ENCODE results near the gene SMG5. TPM values are rescaled to one million over a fixed set of nuclear protein-coding genes. Genes with fewer than 3 reads are reported as not detected.

SMG5 gene
- polyA plus RNA-seq, 3 donors, result 4.4 to 72.4 (median 7.0) TPM

DNA sequence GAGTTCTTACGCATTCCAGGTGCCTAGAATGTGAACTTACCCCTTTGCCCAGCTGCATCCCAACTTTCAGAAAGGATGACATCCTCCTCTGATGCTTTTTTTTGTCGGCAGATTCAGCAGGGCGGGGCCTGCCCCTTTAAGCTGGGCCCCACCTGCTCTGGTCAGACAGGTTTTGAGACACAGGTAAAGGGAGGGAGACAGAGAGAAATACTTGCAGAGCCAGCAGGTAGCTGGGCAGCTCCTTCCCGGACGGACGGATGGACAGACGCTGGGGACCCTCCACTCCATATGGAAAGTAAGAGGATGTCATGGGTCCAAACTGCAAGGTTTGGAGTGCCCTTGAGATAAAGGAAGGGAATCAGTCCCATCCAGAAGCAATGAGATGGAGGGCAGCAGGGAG lies 1.5 kb upstream of the SMG5 start, which contains the start of gene TMEM79:
TMEM79 (plus strand) TSS at position 214 of the 400 bp plus-strand sequence. CDS start 902 bp downstream, outside the sequence.
- TF ChIP-seq, protein P1, sequence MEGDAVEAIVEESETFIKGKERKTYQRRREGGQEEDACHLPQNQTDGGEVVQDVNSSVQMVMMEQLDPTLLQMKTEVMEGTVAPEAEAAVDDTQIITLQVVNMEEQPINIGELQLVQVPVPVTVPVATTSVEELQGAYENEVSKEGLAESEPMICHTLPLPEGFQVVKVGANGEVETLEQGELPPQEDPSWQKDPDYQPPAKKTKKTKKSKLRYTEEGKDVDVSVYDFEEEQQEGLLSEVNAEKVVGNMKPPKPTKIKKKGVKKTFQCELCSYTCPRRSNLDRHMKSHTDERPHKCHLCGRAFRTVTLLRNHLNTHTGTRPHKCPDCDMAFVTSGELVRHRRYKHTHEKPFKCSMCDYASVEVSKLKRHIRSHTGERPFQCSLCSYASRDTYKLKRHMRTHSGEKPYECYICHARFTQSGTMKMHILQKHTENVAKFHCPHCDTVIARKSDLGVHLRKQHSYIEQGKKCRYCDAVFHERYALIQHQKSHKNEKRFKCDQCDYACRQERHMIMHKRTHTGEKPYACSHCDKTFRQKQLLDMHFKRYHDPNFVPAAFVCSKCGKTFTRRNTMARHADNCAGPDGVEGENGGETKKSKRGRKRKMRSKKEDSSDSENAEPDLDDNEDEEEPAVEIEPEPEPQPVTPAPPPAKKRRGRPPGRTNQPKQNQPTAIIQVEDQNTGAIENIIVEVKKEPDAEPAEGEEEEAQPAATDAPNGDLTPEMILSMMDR (IDR thresholded peaks at IDR 0.05), result no peak
- peaks cover 48% of the 10 kb centered on the region for H3K4me1 Mint-ChIP-seq
- peaks cover 13 to 30% of the 10 kb centered on the region in 2 donors for H3K36me3 ChIP-seq (replicated peaks in 1 of 2; ENCODE audit: control insufficient read depth in 1 of 2, insufficient read depth in 2 of 2, low read length in 2 of 2)
- H3K27me3 ChIP-seq (ENCODE audit: control insufficient read depth in 2 of 2, insufficient read depth in 2 of 2, low read length in 2 of 2), result no peaks in the 10 kb centered on the region
- DNase-seq, result no peak
- H3K9me3 Mint-ChIP-seq, result no peaks in the 10 kb centered on the region
- H3K79me2 ChIP-seq (ENCODE audit: insufficient read depth, low read length), result peaks cover 53% of the 10 kb centered on the region
- 98% methylated on average over 6 of the region's 7 CpGs for WGBS (ENCODE audit: insufficient coverage)
- no peaks in the 10 kb centered on the region for H3K9me3 ChIP-seq (replicated peaks in 1 of 2; ENCODE audit: control insufficient read depth in 1 of 2, insufficient read depth in 1 of 2, low read length in 2 of 2)
- intact Hi-C loops (cut with micrococcal nuclease), result no loop called here
- H3K36me3 Mint-ChIP-seq, result peaks cover 13 to 40% of the 10 kb centered on the region in 2 donors
- H3K4me3 ChIP-seq (replicated peaks in 1 of 3; ENCODE audit: low read depth in 2 of 3, low read length in 3 of 3), result peak within 1 kb of the TSS; percentile 63 to 96 (median 94)
- H2AFZ ChIP-seq (ENCODE audit: insufficient read depth, low read depth, low read length, poor library complexity, severe bottlenecking), result peak within 1 kb of the TSS; percentile 82
- peak within 1 kb of the TSS; percentile 90 for H3K4me2 ChIP-seq (replicated peaks; ENCODE audit: extremely low read depth, low read length, poor library complexity, severe bottlenecking)
- peaks cover 55 to 57% of the 10 kb centered on the region in 2 donors for H3K4me1 ChIP-seq (ENCODE audit: control insufficient read depth in 1 of 2, insufficient read depth in 2 of 2, low read length in 2 of 2)
- H3K27me3 Mint-ChIP-seq (ENCODE audit: low read depth in 3 of 3), result no peaks in the 10 kb centered on the region
- peak within 1 kb of the TSS; percentile 85 for H3K9ac ChIP-seq (ENCODE audit: insufficient read depth, low read length, poor library complexity, severe bottlenecking)
- H3K27ac ChIP-seq (ENCODE audit: low read depth in 1 of 2, low read length in 2 of 2), result peak within 1 kb of the TSS; percentile 79 to 82
- H3K27ac Mint-ChIP-seq, result peak within 1 kb of the TSS; percentile 87 to 95 (median 90)
- peak within 1 kb of the TSS; percentile 90 to 94 for H3K4me3 Mint-ChIP-seq
- H4K20me1 ChIP-seq (ENCODE audit: insufficient read depth, low read length), result peaks cover 31% of the 10 kb centered on the region

DNA sequence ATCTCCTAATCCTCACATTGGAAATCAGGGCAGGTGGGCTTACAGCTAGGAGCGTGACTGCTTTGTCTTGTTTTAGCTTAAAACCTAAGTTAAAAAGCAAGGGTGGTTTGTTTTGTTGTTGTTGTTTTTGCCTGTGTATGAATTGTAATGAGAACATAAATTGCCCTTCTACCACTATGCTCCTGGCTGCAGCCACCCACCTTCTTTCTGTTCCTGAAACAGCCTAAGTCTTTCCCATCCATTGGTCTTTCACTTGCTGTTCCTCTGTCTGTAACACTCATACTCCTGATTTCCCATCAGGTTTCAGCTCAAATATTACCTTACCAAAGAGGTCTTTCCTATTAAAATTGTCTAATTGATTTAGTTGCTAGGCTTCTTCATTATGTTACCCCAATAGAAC lies 896 bp upstream of the SMG5 start:
- H3K27me3 Mint-ChIP-seq (ENCODE audit: low read depth in 3 of 3), result no peaks in the 10 kb centered on the region
- H3K4me1 ChIP-seq (ENCODE audit: control insufficient read depth in 1 of 2, insufficient read depth in 2 of 2, low read length in 2 of 2), result peaks cover 60 to 63% of the 10 kb centered on the region in 2 donors

More for the DNA sequence above, 896 bp upstream of the SMG5 start:
- TF ChIP-seq, protein P1 (IDR thresholded peaks at IDR 0.05), result no peak
- H3K4me3 Mint-ChIP-seq, result peak overlapping the region; percentile 90 to 94
- Histone ChIP-seq H3K36me3 (replicated peaks in 1 of 2; ENCODE audit: control insufficient read depth in 1 of 2, insufficient read depth in 2 of 2, low read length in 2 of 2) (peaks cover 19 to 33% of the 10 kb centered on the region in 2 donors), H3K4me3 (replicated peaks in 1 of 3; ENCODE audit: low read depth in 2 of 3, low read length in 3 of 3) (peak overlapping the region; percentile 63 to 96 (median 94)), H3K27ac (ENCODE audit: low read depth in 1 of 2, low read length in 2 of 2) (peak overlapping the region in 1 of 2 donors; percentile 82), H3K9me3 (replicated peaks in 1 of 2; ENCODE audit: control insufficient read depth in 1 of 2, insufficient read depth in 1 of 2, low read length in 2 of 2) (no peaks in the 10 kb centered on the region), H3K9ac (ENCODE audit: insufficient read depth, low read length, poor library complexity, severe bottlenecking) (peak overlapping the region; percentile 85), H3K27me3 (ENCODE audit: control insufficient read depth in 2 of 2, insufficient read depth in 2 of 2, low read length in 2 of 2) (no peaks in the 10 kb centered on the region), H3K79me2 (ENCODE audit: insufficient read depth, low read length) (peaks cover 59% of the 10 kb centered on the region), H3K4me2 (replicated peaks; ENCODE audit: extremely low read depth, low read length, poor library complexity, severe bottlenecking) (peak overlapping the region; percentile 90), H2AFZ (ENCODE audit: insufficient read depth, low read depth, low read length, poor library complexity, severe bottlenecking) (peak overlapping the region; percentile 82), H4K20me1 (ENCODE audit: insufficient read depth, low read length) (peaks cover 37% of the 10 kb centered on the region)
- peaks cover 51% of the 10 kb centered on the region for H3K4me1 Mint-ChIP-seq
- no peak for DNase-seq
- peaks cover 12 to 42% of the 10 kb centered on the region in 2 donors for H3K36me3 Mint-ChIP-seq
- peak overlapping the region in 3 of 7 donors; percentile 50 to 88 (median 87) for H3K27ac Mint-ChIP-seq
- no CpG with 5 or more reads among the region's 1 CpG for WGBS (ENCODE audit: insufficient coverage)
- intact Hi-C loops (cut with micrococcal nuclease), result no loop called here
- no peaks in the 10 kb centered on the region for H3K9me3 Mint-ChIP-seq

Measured in CD14-positive monocyte (primary cell).